ENCODE measurements around the gene ANXA4. TPM values are rescaled to one million over a fixed set of nuclear protein-coding genes. Genes with fewer than 3 reads are reported as not detected.

Gene ANXA4
- total and polyA plus RNA-seq, 2 experiments from 2014 or later, result 6.7 to 11.5 TPM

- Histone ChIP-seq H3K27me3 (ENCODE audit: insufficient read depth) (no peaks in the 10 kb centered on the region), H2AFZ (no peak overlapping the region), H3K27ac (ENCODE audit: low read depth) (no peak overlapping the region), H3F3A (replicated peaks; ENCODE audit: low read depth) (no peaks in the 10 kb centered on the region), H4K20me1 (replicated peaks; ENCODE audit: insufficient read depth) (no peaks in the 10 kb centered on the region), H3K4me1 (ENCODE audit: insufficient read depth) (no peaks in the 10 kb centered on the region), H3K9me2 (ENCODE audit: insufficient read depth) (no peaks in the 10 kb centered on the region), H3K36me3 (ENCODE audit: insufficient read depth) (no peaks in the 10 kb centered on the region), H3K4me2 (no peak overlapping the region), H3K79me2 (replicated peaks; ENCODE audit: insufficient read depth) (no peaks in the 10 kb centered on the region), H3K4me3 (no peak overlapping the region)
- no peak for TF ChIP-seq ZNF462 (CRISPR knock-in tag; IDR thresholded peaks at IDR 0.05)
- no peak for TF ChIP-seq ETS1 (IDR thresholded peaks at IDR 0.05)
- TF ChIP-seq CREB1 (CRISPR knock-in tag; IDR thresholded peaks at IDR 0.05; ENCODE audit: low read depth), result no peak
- no peak for TF ChIP-seq POLR2AphosphoS5 (IDR thresholded peaks at IDR 0.05; ENCODE audit: low read depth)
- no peak for TF ChIP-seq EZH2phosphoT487 (IDR thresholded peaks at IDR 0.05; ENCODE audit: unreplicated experiment)
- no peak for TF ChIP-seq JUNB (IDR thresholded peaks at IDR 0.05; ENCODE audit: unreplicated experiment)
- TF ChIP-seq NANOG (IDR thresholded peaks at IDR 0.05; ENCODE audit: borderline replicate concordance), result no peak
- TF ChIP-seq STAT1 (IDR thresholded peaks at IDR 0.05; ENCODE audit: unreplicated experiment), result no peak
- no peak for TF ChIP-seq ZNF331 (CRISPR knock-in tag; IDR thresholded peaks at IDR 0.05; ENCODE audit: low read depth)
- no peak for TF ChIP-seq EZH2 (IDR thresholded peaks at IDR 0.05; ENCODE audit: low read depth, unreplicated experiment)
- TF ChIP-seq ZNF114 (CRISPR knock-in tag; IDR thresholded peaks at IDR 0.05), result no peak
- TF ChIP-seq, protein P1, sequence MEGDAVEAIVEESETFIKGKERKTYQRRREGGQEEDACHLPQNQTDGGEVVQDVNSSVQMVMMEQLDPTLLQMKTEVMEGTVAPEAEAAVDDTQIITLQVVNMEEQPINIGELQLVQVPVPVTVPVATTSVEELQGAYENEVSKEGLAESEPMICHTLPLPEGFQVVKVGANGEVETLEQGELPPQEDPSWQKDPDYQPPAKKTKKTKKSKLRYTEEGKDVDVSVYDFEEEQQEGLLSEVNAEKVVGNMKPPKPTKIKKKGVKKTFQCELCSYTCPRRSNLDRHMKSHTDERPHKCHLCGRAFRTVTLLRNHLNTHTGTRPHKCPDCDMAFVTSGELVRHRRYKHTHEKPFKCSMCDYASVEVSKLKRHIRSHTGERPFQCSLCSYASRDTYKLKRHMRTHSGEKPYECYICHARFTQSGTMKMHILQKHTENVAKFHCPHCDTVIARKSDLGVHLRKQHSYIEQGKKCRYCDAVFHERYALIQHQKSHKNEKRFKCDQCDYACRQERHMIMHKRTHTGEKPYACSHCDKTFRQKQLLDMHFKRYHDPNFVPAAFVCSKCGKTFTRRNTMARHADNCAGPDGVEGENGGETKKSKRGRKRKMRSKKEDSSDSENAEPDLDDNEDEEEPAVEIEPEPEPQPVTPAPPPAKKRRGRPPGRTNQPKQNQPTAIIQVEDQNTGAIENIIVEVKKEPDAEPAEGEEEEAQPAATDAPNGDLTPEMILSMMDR (conservative IDR thresholded peaks at IDR 0.05; ENCODE audit: low read depth in 2 of 2), result no peak
- TF ChIP-seq, protein P2, sequence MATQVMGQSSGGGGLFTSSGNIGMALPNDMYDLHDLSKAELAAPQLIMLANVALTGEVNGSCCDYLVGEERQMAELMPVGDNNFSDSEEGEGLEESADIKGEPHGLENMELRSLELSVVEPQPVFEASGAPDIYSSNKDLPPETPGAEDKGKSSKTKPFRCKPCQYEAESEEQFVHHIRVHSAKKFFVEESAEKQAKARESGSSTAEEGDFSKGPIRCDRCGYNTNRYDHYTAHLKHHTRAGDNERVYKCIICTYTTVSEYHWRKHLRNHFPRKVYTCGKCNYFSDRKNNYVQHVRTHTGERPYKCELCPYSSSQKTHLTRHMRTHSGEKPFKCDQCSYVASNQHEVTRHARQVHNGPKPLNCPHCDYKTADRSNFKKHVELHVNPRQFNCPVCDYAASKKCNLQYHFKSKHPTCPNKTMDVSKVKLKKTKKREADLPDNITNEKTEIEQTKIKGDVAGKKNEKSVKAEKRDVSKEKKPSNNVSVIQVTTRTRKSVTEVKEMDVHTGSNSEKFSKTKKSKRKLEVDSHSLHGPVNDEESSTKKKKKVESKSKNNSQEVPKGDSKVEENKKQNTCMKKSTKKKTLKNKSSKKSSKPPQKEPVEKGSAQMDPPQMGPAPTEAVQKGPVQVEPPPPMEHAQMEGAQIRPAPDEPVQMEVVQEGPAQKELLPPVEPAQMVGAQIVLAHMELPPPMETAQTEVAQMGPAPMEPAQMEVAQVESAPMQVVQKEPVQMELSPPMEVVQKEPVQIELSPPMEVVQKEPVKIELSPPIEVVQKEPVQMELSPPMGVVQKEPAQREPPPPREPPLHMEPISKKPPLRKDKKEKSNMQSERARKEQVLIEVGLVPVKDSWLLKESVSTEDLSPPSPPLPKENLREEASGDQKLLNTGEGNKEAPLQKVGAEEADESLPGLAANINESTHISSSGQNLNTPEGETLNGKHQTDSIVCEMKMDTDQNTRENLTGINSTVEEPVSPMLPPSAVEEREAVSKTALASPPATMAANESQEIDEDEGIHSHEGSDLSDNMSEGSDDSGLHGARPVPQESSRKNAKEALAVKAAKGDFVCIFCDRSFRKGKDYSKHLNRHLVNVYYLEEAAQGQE (IDR thresholded peaks at IDR 0.05; ENCODE audit: unreplicated experiment), result no peak
- Mint-ChIP-seq H3K27ac (no peak overlapping the region), H3K4me1 (no peaks in the 10 kb centered on the region), H3K36me3 (ENCODE audit: low read depth) (no peaks in the 10 kb centered on the region; the same call in 1 of the 3 replicates), H3K9me3 (no peaks in the 10 kb centered on the region), H3K4me3 (no peak overlapping the region), H3K27me3 (ENCODE audit: insufficient read depth, low read depth, poor library complexity) (no peaks in the 10 kb centered on the region)
- no peak for DNase-seq (ENCODE audit: low spot score)
- ATAC-seq, result no peak
These were observed 64.0 kb downstream of the ANXA4 start for GRCh38 chr2:69805887-69806286.
